ENCODE data around the gene TENM4.

TENM4 gene

DNA sequence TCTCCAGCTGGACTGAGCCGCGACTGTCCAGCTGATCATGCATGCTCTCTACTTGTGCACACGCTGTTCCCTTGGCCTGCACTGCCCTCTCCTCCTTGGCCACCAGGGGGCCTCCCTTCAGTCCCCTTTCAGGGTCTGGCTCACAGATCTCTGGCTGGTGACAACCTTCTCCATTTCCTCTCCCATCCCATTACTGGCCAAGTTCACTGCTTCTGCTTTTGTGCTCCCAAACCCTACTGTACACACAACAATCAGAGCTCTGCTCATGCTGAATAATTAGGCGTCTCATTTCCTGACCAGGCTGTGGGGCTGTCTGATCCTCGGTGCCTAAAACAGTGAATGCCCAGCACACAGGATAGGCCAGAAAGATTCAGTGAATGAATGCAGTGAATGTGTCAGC is 642.2 kb downstream of the TENM4 start:
- peak; percentile 85 for DNase-seq

DNA sequence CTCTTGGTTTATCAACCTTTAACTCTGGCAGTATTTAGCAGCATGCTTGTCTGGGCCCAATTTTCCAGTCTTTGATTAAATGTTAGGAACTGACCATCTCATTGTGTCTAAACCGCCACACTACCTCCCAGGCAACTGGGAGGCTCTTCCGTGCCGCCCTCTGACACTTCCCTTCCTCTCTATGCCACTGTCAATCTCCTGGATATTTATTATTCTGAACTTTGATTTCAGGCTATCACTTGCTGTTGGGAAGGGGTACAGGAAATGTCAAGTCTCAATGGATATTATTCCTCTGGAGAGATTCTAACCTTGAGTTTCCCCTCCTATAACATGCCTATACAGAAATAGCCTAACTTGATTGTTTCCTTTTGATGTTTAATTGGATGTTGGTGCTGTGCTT is 643.3 kb downstream of the TENM4 start:
- no peak for DNase-seq

DNA sequence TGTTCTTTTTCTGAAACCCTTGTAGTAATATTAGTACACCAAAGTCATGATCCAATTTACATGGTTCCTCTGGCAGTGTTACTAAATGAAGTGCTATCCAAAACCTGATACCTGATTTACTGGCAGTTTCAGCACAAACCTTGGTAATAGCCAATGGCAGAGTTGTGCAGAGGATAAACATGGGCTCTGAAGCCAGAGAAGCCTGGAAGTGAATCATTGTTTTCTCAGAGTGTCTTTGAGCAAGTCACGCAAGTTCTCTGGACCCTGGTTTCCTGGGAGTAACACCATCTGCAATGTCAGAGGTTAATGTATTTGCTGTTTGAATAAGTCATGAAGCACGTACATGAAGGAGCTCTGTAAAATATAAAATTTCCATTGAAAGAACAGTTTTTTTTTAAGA is 643.9 kb downstream of the TENM4 start:
- DNase-seq = peak; percentile 49

DNA sequence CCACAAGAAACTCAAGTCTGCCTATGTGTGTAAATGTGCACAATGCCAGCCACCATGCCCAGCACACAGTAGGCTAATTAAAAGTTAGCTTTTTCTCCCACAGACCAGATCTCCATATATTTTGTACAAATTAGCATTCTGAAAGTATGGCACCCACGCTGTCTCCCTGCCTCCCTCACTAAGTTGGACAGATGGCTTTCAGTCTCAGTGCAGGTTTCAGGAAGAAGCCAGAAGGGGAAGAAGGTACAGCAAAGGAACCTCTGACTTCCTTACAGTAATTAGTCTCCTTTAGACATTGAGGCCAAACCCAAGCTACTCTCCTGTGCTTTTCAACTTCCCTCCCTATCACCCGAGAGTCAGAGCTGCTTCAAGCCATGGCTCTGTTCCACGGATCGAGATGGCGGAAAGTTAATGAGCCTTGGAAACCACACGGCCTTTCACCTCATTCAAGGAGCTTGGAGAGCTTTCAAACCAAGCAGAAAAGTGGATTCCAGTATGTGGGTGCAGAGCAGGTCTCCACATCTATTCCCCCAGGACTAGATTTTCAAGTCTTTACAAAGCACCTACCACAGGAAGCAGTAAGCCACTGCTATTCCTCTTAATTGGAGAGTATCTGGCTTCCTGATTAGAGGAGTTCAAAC is 645.1 kb downstream of the TENM4 start:
- DNase-seq = peak; percentile 13

DNA sequence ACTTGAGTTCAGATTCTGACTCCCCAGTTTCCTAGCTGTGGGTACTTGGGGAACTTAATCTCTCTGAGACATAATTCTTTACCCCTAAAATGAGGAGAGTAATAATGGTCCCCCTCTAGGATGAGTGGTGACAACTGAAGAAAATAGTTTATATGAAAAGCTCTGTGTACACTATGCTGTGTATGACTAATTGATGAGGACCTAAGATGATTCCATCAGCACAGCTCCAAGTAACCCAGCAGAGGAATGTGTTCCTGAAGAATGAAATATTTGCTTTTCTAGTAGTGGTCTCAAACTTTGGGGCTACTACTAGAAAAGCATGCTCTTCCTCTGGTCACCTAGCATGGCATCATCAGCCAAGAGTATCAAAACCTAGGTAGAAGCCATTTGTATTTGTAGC is 648.9 kb downstream of the TENM4 start:
- DNase-seq = no peak

DNA sequence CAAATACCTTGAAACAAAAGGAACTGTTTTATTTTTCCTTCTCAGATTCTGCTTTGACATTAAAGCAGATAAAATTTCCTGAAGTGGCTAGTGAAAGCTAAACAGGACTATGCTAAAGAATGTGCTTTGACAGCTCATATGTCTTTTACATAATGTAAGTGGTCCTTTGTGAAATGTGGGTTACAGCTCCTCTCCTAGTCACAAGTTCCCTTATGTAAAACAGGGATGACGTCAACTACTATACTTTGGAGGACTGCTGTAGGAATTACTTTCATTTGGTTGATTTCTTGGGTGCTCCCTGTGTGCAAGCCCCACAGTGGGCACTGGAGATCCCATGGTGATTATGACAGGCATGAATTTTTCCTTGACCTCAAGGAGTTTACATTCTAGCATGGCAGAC is 649.6 kb downstream of the TENM4 start:
- no peak for DNase-seq

DNA sequence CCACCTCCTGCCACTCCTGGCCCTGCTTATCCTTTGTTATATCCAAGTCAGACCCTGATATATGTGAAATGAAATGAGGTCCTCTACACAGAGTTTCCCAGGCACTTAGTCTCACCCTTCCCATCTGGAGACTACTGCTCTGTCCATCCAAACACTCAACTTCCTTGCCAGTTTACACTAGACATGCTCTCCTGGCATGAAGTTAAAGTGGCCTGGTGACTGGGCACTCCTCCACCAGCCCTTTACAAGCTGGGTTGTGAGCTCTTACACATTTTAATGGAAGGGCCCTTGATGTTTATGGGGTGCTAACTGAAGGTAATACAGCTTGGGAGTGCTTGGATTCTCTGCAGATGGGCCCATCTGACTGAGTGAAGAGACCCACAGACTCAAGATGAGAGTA is 650.0 kb downstream of the TENM4 start:
- no peak for DNase-seq

DNA sequence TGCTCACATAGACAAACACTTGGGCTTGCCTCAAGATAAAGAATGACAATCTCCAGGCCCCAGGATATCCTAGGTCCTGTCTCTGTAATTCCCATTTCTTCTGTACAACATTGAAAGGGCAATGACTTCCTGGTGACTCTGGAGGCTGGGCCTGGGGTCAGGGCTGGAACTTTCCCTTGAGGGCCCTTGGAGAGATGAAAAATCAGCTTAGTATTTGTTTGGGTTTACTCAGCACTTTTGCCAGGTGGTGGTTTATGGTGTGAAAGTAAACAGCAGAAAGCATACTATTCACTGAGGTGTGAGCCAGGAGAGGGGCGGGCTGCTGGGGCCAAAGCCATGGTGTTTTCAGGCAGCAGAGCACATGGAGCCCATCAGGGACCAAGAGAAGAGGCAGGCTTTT is 651.5 kb downstream of the TENM4 start:
- DNase-seq = peak; percentile 66

DNA sequence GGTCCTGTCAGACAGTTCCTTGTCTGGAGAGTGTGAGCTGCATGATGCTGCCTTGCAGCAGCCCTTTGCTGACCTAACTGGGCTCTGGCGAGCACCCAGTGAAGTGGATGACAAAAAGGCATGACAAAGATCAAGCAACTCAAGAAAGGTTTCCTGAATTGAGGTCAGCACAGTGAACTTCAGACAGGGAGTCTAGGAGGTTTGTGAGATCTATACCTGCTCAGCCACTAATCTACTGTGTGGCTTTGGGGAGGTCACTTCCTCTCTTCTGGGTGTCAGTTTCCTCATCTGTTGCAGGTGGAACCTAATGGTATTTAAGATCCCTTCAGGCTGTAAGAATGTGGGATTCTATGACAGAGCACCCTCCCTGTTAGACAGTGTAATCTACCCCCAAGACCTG is 652.3 kb downstream of the TENM4 start:
- DNase-seq = no peak

DNA sequence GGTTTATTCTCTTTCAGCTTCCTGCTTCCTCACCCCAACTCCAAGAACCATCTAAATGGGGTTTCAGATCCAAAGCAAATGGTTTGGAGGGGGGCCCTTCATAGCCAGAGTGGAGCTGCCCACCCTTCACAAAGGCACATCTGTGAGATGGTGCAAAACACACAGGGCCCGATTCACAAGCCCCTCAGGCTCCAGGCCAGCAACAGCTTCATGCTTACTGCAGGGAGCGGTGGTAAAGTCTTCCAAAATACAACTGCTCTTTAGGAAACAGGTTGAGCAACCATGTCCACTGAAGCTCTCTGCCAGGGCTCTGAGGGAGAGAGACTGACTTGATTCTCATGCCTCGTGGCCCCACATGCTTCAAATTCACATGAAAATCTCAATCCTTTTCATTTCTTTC is 653.1 kb downstream of the TENM4 start:
- DNase-seq = no peak

DNA sequence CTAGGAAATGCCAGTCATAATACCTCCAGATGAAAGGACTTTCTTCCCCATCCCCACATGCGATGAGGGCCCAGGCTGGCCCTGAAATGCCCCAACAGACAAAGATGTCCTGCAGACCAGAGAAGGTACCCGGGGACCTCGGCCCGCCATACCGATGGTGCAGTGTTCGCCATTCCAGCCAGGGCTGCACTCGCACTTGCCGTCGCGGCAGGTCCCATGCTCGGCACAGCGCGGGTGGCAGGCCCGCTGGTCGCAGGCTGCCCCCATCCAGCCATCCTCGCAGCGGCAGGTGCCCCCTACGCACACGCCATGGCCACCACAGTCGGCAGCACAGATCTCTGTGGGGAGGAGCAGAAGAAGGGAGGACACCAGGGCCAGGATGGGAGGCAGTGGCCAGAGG is 654.1 kb downstream of the TENM4 start:
- no peak for DNase-seq

DNA sequence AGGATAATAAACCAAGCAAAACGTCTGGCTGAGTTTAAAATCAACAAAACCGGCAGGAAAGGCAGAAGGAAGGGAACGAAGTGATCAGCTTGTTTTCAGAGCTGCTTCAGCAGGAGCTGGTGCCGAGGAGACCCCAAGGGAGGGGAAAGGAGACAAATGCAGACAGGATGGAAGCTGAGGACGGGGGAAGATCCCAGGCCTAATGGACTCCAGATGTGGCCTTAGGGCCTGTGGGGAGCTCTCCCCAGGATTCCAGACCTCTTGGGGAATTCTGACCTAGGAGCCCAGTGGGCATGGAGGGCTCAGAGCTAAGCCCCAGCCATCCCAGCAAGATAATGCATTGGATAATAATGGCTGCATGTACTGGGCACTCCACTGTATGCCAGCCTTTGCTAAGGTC is 654.7 kb downstream of the TENM4 start:
- DNase-seq = no peak

DNA sequence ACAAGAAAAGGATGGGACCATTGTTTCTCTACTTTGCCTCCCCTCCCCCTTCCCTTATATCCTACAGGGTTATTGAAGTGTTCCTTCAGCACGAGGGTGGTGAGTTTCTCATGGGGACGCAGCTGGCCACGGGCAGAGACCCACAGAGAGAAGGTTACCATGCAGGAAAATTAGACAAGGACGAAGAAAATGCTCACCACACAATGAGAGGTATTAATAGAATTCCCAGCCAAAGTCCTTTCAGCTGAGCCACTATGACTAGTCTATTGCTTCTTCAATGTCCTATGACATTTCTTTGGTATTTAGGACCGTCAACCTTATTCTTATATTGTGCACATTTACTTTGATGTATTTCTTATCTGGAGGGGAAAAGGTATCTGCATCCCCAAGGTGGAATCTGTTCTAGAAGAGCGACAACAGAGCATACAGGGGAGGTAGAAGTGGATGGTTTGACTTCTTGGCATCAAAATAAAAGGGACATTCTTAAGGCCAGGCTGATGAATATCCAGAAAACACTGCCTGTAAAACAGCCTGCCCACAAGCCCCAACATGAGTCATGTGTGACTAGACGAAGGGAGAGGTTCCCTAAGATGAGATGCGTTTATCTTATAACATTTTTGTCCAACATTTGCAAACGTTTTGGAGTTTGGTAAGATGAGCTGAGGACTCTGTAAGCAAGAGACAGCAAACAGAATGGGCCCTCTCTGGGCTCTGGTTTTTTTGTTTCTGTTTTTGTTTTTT is 656.3 kb downstream of the TENM4 start:
- DNase-seq = no peak

DNA sequence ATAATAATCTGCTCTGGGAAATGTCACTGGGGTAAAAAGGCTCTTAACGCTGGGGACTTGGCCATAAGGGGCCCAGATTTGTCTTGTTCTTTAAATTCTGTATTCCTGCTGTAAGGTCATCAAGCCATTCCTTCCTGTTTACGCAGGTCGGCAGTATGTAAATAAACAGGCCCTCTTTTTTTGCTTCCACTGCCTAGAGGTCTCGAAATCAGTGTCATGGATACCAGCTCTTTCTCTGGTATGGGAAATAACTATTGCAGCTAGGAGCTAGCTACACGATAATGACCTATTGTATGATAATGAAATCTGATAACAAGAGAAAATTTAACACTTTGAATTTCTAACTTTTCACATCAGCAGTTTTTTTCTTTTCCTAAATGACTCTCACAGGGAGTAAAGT is 657.0 kb downstream of the TENM4 start:
- DNase-seq = no peak

DNA sequence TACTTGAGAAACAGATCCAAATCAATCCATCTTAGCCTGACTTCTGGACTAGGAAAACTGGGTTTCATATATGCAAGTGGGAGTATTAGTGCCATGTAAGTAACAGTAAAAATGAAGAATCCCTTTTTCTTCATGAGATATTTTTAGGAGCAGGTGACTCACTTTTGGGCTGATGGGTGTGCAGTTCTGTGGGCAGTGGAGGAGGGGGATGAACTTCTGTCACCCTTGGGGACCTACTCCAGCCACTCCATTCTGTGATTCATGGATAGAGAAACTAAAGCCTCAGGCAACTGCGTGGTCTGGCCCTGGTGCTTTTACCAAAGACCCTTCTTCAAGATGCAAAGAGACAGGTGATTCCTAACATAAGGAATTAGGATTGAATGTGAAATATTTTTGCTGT is 657.5 kb downstream of the TENM4 start:
- no peak for DNase-seq

DNA sequence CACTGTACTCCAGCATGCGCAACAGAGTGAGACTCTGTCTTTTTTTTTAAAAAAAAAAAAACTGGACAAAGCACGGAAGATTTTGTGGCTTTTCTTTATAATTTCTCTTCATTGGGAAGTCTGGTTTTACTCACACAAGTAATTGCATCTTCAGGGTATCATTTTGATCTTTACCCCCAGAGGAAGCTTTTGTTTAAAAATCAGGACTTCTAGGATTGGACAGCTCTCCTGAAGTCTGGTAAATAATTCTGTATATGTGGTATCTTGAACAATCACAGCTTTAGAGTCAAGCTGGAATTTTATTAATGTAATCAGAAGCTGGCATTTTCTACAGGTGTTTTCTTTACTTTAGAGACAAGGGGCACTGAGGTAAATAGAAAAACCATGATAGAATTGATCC is 658.1 kb downstream of the TENM4 start:
- no peak for DNase-seq

DNA sequence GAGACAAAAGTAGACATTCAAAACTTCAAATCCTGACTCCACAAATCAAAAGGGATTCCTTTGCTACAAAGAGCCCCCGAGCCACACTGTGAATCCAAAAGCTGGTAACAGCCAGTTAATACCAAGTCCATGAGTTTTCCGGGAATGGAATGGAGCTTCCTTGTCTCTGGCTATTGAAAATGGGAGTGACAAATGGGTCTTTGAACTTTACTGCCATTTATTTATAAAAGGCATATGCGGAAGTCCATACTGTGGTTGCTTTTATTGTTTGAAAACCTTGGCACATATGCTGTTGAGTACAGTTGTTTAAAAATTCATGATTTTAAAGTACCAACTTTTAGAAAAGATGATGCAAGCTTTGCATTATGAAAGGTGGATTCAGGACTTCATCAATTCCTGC is 659.9 kb downstream of the TENM4 start:
- no peak for DNase-seq

DNA sequence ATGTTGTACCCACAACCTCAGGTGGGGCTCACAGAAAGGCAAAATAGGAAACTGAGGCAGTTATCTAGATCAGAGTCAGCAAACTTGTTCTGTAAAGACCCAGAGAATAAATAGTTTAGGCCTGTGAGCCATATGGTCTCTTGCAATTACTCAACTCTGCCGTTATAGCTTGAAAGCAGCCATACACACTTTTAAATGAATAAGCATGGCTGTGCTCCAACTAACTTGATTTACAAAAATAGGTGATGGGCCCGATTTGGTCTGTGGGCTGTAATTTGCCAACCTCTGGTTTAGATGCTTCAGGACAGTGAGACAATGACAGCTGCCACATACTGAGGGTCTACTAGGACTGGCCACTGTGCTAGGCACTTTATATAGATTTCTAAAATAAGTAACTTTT is 667.3 kb downstream of the TENM4 start:
- DNase-seq = no peak

DNA sequence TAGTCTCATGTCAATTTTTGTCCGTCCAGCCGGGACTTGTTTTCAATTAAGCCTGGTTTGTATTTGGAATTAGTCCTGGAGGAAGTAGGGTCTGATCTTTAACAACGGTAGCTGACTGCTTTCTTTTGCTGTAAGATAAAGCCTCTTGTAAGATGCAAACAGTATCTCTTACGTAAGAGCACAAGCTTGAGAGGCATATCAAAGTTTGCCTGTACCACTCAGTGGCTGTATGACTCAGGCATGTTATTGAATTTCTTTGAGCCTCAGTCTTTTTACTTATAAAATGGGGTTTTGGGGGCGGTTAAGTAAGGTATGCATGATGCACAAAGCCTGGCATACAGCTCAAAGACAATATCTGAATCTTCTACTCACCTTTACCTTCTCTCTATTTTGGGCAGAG is 667.8 kb downstream of the TENM4 start:
- DNase-seq = no peak

DNA sequence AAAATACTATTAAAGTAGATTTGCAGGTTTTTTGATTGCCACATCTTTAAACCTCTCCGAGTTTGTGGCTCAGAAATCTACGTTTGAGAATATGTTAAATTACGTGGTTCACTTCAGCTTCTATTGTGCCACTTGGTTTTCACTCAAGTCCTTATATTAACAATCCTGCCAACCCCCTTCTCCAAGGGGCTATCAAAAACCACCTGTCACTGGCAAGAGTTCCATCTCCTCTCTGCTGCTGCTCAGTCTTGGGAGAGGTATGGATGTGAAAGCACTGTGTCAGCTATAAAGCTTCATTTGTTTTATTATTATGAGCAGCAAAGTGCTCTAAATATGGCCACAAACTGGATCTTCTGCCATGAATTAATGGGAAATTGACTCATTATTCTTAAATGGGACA is 668.6 kb downstream of the TENM4 start:
- no peak for DNase-seq

DNA sequence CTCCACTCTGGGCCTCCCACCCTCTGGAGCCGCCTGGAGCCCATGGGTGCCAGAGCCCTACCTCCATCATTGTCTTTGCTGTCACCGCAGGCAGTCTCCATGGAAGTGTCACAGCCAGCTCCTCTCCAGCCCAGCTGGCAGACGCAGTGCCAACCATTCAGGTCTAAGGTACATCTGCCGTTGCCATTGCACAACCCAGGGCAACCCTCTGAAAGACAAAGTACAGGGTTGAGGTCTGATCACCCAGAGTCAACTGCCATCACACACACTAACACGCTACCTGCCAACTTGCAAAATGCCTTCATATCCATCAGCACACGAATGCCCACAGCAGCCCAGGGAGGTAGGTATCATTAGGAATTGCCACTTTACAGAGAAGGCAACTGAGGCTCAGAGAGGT is 669.9 kb downstream of the TENM4 start:
- DNase-seq = no peak

DNA sequence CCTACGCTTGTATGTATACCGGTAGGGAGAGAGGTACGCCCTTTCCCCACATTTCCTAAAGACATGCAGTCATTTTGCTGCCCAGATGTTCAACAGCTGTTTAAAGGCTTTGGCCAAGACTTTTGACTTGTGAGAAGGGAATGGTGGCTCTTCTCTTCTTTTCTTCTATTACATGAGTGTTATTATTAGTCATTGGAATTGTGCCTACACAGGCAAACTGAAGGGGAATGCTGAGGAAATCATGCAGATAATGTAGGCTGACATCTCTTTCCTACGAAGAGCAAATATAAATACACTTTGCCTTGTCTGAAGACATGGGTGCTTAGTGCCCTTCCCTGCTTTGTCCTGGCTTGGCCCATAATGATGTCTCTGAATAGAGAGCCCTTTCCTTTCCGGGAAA is 671.9 kb downstream of the TENM4 start:
- no peak for DNase-seq

DNA sequence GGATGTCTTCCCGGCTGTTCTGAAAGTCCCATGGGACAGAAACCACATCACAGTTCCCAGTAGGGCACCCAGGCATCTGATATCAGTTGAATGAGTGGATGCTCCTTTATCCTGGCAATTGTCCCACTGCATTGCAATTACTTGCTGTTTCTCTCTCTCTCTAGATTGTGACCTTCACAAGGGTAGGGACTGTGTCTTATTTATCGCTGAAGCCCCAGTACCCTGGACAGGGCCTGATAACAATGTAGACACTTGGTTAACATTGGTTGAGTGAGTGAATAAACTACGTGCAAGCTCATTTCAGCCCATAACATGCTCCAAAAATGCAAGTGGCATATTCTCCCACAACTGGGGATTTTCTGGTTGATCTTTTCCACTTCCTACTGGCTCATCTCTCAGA is 672.5 kb downstream of the TENM4 start:
- no peak for DNase-seq

DNA sequence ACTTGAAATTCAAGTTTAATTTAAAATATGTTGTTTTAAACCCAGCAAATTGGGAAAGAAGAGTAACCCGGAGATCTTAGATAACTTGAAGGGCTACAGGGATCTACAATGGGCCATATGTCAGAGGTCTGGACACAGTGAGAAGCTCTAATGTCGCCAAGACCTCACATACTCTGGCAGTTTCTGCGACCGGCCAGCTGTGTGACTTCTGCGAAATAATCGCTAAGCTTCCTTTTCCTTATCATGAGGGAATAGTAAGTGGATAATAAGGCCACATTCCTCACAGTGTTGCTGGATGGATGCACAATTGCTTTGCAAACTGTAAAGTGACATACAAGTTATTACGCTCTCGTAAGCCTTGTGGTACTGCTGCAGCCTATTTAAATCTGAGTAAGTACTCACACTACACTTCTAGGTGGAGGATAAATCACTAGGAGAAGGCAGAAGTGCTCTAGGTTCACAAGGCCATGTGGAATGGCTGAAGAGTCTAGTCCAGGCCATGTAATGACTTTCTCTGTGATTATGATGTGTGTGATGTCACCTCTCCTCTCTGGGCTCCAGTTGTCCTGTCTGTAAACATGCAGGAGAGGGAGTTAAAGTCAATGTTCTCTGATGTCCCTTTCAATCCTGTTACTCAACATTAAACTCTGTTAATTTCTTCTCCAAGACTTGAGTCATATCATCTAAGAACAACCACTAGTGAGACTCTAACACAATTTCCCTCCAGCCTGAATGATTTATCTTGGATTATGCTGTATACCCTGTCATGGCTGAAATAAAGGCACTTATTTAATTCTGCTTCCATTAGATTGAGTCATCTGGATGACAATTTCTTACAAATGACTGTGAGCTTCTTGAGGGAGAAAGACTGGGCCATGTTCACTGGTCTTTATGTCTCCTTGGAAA is 673.5 kb downstream of the TENM4 start:
- no peak for DNase-seq
